GM12878 (cell line): Measurements from ENCODE around the gene SFXN1. TPM values are rescaled to one million over a fixed set of nuclear protein-coding genes. Genes with fewer than 3 reads are reported as not detected.

Source experiments
- ATAC-seq: fragments of 200-7000 bp; cut with Tn5 transposase; 3 replicates; pipeline ENCODE4 v1.9.1; 2020; ENCODE audit warnings: mild to moderate bottlenecking, moderate library complexity
- BruUV-seq: library from RNA; stranded (reverse); fragments of 400-500 nt; replicated peaks from 2 replicates; lab custom pipeline; 2021; lab: Mats Ljungman, UMichigan
- CTCF ChIA-PET: fragments of 300-600 bp; sonication (Branson Sonifier 250); formaldehyde crosslinking; extraction: SDS; loops from one replicate; lab custom pipeline; 2021; ENCODE audit warnings: inconsistent platforms; lab: Yijun Ruan, JAX
- POLR2A ChIA-PET: fragments of 350-600 bp; formaldehyde crosslinking; extraction: SDS; loops from one replicate; lab custom pipeline; 2021; ENCODE audit warnings: inconsistent platforms; lab: Charles Lee
- RAD21 ChIA-PET: fragments of 300-600 bp; sonication (Branson Sonifier 250); formaldehyde crosslinking; loops from one replicate; lab custom pipeline; 2023; ENCODE audit warnings: antibody characterized with exemption; ENCODE audit not compliant: unreplicated experiment; lab: Charles Lee
- SMC1A ChIA-PET: fragments of 300-600 bp; sonication (Branson Sonifier 250); formaldehyde crosslinking; loops from one replicate; lab custom pipeline; 2023; ENCODE audit not compliant: unreplicated experiment, uncharacterized antibody; lab: Charles Lee
- DNase-seq: peaks from one replicate; pipeline ENCODE4 v3.0.0-alpha.2; 2011; ENCODE audit warnings: low read depth, low spot score
- FAIRE-seq: peaks from 3 replicates; lab custom pipeline; 2011; peaks lifted over from hg19 to GRCh38; lab: Jason Lieb, UNC
- H2AFZ ChIP-seq: 2 replicates; pipeline ENCODE4 v1.6.0; 2011; ENCODE audit warnings: low read depth, low read length, control low read depth; ENCODE audit not compliant: control insufficient read depth
- H3K27ac ChIP-seq: 2 replicates; pipeline ENCODE4 v1.5.1; 2011; ENCODE audit warnings: control low read depth; ENCODE audit not compliant: control insufficient read depth, insufficient read depth
- H3K27me3 ChIP-seq, 2 experiments: replicated peaks in 1 of 2; 2 replicates each; pipeline versions ENCODE4 v1.6.0 to v1.6.1; 2011; ENCODE audit warnings: low read length in 1 of 2; ENCODE audit not compliant: control insufficient read depth in 2 of 2, insufficient read depth in 2 of 2
- H3K36me3 ChIP-seq, 2 experiments: 2 replicates each; pipeline ENCODE4 v1.5.1; 2011; ENCODE audit warnings: low read length in 1 of 2; ENCODE audit not compliant: control insufficient read depth in 2 of 2, insufficient read depth in 2 of 2
- H3K4me1 ChIP-seq: 2 replicates; pipeline ENCODE4 v1.6.1; 2011; ENCODE audit warnings: mild to moderate bottlenecking, low read length, moderate library complexity, mixed read lengths; ENCODE audit not compliant: control insufficient read depth, insufficient read depth
- H3K4me2 ChIP-seq: 2 replicates; pipeline ENCODE4 v1.6.0; 2011; ENCODE audit warnings: control low read depth; ENCODE audit not compliant: control insufficient read depth, insufficient read depth
- H3K4me3 ChIP-seq: fragments of 200-600 bp; sonication (generic); 2 replicates; pipeline ENCODE4 v1.5.1; 2016
- H3K79me2 ChIP-seq: 2 replicates; pipeline ENCODE4 v1.6.0; 2011; ENCODE audit warnings: low read length; ENCODE audit not compliant: control insufficient read depth, insufficient read depth
- H3K9ac ChIP-seq: 2 replicates; pipeline ENCODE4 v1.8.0; 2011; ENCODE audit warnings: low read length, control low read depth, mixed read lengths; ENCODE audit not compliant: control insufficient read depth, insufficient read depth
- H3K9me3 ChIP-seq: replicated peaks from 3 replicates; pipeline ENCODE4 v1.5.1; 2011; ENCODE audit warnings: mild to moderate bottlenecking, low read length; ENCODE audit not compliant: control insufficient read depth, insufficient read depth
- H4K20me1 ChIP-seq: 2 replicates; pipeline ENCODE4 v1.6.0; 2011; ENCODE audit not compliant: control insufficient read depth, insufficient read depth
- CEBPB ChIP-seq, 2 experiments: fragments of 150-350 bp in 1 of 2; IDR thresholded peaks; 2 replicates each; pipeline ENCODE4 v1.6.1; 2012 to 2014; ENCODE audit warnings: low read depth in 2 of 2, low read length in 2 of 2, borderline replicate concordance in 1 of 2, inconsistent platforms in 1 of 2
- IKZF2 ChIP-seq, 2 experiments: fragments of 450-650 bp; IDR thresholded peaks; 2 replicates each; pipeline ENCODE4 v1.6.1; 2017; ENCODE audit warnings: mild to moderate bottlenecking in 2 of 2, moderate library complexity in 2 of 2
- MTA2 ChIP-seq: fragments of 450-650 bp; IDR thresholded peaks from 2 replicates; pipeline ENCODE4 v1.6.1; 2016; ENCODE audit warnings: low read depth, mild to moderate bottlenecking, moderate library complexity
- NBN ChIP-seq: fragments of 450-650 bp; IDR thresholded peaks from 2 replicates; pipeline ENCODE4 v1.6.1; 2016
- POLR2A ChIP-seq: IDR thresholded peaks from 2 replicates; pipeline ENCODE4 v1.6.1; 2011; ENCODE audit warnings: low read depth, mild to moderate bottlenecking, low read length
- RELA ChIP-seq: fragments of 450-650 bp; IDR thresholded peaks from 2 replicates; pipeline ENCODE4 v1.8.0; 2014; ENCODE audit warnings: borderline replicate concordance; ENCODE audit not compliant: partially characterized antibody
- SMARCA5 ChIP-seq: fragments of 450-650 bp; IDR thresholded peaks from 2 replicates; pipeline ENCODE4 v1.6.1; 2017; ENCODE audit warnings: mild to moderate bottlenecking
- ZSCAN29 ChIP-seq: fragments of 450-650 bp; IDR thresholded peaks from 2 replicates; pipeline ENCODE4 v1.6.1; 2017; ENCODE audit warnings: mild to moderate bottlenecking, moderate library complexity
- WGBS: methylation state at CpG from one replicate; pipeline ENCODE4 v1.1.6; 2016; ENCODE audit warnings: low lambda C conversion rate; ENCODE audit not compliant: insufficient replicate concordance, insufficient coverage; ENCODE audit errors: missing lambda C conversion rate; 5-methylcytosine and 5-hydroxymethylcytosine counted together
- in situ Hi-C: fragments of 300-500 bp; cut with MboI; formaldehyde crosslinking; loops from 9 replicates; pipeline ENCODE4 v1.14.3; 2018; ENCODE audit warnings: mixed read lengths
- intact Hi-C: fragments of 100-400 bp; cut with micrococcal nuclease; formaldehyde crosslinking; loops from one replicate; pipeline ENCODE4 v1.14.2; 2022; ENCODE audit not compliant: unreplicated experiment
- polyA plus RNA-seq, 11 experiments: library from polyadenylated mRNA; depleted of rRNA in 4 of 11; unstranded in 6 of 11; stranded (reverse) in 5 of 11; fragments of >200 nt; fragmentation: Nextera tagmentation in 4 of 11; fragmentation: Illumina TruSeq in 1 of 11; extraction: Ambion mirVana in 4 of 11; extraction: Trizol in 1 of 11; gene quantifications; 1 replicate in 1 of 11; 2 replicates in 10 of 11; pipeline versions ENCODE4 v1.2.1 to v1.2.3, GENCODE V29; 2011 to 2016; ENCODE audit warnings: inconsistent platforms in 2 of 11, missing spikeins in 2 of 11, low read depth in 1 of 11
- total RNA-seq, 4 experiments: library from RNA; depleted of rRNA in 3 of 4; stranded (reverse); fragments of >200 nt in 3 of 4; fragmentation: Illumina TruSeq in 1 of 4; extraction: Trizol in 1 of 4; gene quantifications; 2 replicates each; pipeline versions ENCODE4 v1.2.1 to v1.2.3, GENCODE V29; 2013 to 2021
- TF ChIP-seq, protein P1 (sequence below): fragments of 450-650 bp; IDR thresholded peaks from 2 replicates; pipeline ENCODE4 v1.6.1; 2017; ENCODE audit warnings: mild to moderate bottlenecking, low read depth, inconsistent platforms; ENCODE audit not compliant: poor library complexity, severe bottlenecking
- TF ChIP-seq, protein P2 (sequence below): IDR thresholded peaks from 2 replicates; pipeline ENCODE4 v1.6.1; 2012; ENCODE audit warnings: low read length, inconsistent platforms
- TF ChIP-seq, protein P3 (sequence below): fragments of 450-650 bp; IDR thresholded peaks from 2 replicates; pipeline ENCODE4 v1.6.1; 2017; ENCODE audit warnings: mild to moderate bottlenecking
- TF ChIP-seq, protein P4 (sequence below): IDR thresholded peaks from 2 replicates; pipeline ENCODE4 v1.6.1; 2011; ENCODE audit warnings: borderline replicate concordance, low read depth, mild to moderate bottlenecking, moderate library complexity, mixed read lengths, low read length; ENCODE audit not compliant: insufficient read depth; ENCODE audit errors: extremely low read length
- TF ChIP-seq, protein P5 (sequence below): IDR thresholded peaks from 2 replicates; pipeline ENCODE4 v1.6.1; 2012; ENCODE audit warnings: low read depth, low read length, improper control_type of control experiment

The SFXN1 gene
- total and polyA plus RNA-seq, 10 of the 15 experiments (the other 5 are each of a cell fraction or from before 2014, with no cell fraction given): 18.0 to 248 (median 103) TPM

DNA sequence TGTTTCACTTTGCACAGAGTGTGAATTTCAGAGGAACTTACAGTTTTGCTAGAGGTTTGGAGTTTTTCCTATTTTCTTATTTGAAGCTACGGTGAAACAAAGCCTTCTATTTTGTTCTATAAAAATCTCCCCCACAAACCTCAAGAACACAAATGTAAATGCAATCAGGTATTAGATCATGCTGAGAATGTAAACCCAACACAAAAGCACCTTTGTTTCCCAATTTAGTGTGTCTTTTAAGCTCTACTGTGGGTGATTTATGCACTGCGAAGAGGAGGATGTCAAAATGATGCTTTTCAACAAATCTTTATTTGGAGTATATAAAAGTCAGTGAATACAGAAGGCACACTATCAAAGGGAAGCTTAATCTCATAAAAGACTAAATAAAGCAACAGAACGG lies 30.1 kb upstream of the SFXN1 start (continued):
- TF ChIP-seq, protein P1, sequence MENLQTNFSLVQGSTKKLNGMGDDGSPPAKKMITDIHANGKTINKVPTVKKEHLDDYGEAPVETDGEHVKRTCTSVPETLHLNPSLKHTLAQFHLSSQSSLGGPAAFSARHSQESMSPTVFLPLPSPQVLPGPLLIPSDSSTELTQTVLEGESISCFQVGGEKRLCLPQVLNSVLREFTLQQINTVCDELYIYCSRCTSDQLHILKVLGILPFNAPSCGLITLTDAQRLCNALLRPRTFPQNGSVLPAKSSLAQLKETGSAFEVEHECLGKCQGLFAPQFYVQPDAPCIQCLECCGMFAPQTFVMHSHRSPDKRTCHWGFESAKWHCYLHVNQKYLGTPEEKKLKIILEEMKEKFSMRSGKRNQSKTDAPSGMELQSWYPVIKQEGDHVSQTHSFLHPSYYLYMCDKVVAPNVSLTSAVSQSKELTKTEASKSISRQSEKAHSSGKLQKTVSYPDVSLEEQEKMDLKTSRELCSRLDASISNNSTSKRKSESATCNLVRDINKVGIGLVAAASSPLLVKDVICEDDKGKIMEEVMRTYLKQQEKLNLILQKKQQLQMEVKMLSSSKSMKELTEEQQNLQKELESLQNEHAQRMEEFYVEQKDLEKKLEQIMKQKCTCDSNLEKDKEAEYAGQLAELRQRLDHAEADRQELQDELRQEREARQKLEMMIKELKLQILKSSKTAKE: no peak
- TF ChIP-seq SMARCA5: no peak
- TF ChIP-seq, protein P2, sequence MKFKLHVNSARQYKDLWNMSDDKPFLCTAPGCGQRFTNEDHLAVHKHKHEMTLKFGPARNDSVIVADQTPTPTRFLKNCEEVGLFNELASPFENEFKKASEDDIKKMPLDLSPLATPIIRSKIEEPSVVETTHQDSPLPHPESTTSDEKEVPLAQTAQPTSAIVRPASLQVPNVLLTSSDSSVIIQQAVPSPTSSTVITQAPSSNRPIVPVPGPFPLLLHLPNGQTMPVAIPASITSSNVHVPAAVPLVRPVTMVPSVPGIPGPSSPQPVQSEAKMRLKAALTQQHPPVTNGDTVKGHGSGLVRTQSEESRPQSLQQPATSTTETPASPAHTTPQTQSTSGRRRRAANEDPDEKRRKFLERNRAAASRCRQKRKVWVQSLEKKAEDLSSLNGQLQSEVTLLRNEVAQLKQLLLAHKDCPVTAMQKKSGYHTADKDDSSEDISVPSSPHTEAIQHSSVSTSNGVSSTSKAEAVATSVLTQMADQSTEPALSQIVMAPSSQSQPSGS: no peak
- TF ChIP-seq CEBPB (IDR thresholded peaks at IDR 0.05; ENCODE audit: borderline replicate concordance in 1 of 2, low read depth in 2 of 2, low read length in 2 of 2): no peak
- TF ChIP-seq POLR2A: no peak
- TF ChIP-seq ZSCAN29: no peak
- TF ChIP-seq, protein P3, sequence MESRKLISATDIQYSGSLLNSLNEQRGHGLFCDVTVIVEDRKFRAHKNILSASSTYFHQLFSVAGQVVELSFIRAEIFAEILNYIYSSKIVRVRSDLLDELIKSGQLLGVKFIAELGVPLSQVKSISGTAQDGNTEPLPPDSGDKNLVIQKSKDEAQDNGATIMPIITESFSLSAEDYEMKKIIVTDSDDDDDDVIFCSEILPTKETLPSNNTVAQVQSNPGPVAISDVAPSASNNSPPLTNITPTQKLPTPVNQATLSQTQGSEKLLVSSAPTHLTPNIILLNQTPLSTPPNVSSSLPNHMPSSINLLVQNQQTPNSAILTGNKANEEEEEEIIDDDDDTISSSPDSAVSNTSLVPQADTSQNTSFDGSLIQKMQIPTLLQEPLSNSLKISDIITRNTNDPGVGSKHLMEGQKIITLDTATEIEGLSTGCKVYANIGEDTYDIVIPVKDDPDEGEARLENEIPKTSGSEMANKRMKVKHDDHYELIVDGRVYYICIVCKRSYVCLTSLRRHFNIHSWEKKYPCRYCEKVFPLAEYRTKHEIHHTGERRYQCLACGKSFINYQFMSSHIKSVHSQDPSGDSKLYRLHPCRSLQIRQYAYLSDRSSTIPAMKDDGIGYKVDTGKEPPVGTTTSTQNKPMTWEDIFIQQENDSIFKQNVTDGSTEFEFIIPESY: no peak

DNA sequence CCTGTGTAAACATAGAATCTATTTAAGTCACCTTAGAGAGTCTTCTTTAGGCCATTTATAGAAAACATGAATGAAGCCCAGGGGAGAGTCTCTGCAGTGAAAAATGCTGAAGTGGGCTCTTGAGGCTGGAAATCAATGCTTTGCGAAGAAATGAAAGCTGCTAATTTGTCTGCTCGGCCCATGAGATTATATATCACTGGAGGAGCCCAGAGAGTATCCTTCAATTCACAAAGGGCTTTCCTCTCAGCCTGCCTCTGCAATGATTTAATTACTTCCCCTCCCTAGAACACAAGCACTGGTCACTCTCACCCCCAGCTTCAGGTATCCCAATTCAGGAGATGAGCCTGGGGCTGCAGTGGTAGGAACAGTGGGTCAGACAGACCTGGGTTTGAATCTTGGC lies 26.2 kb upstream of the SFXN1 start:
- H3K9ac ChIP-seq: no peak overlapping the region
- no peaks in the 10 kb centered on the region for H3K36me3 ChIP-seq
- ATAC-seq (no peak), DNase-seq (no peak), FAIRE-seq (no peak)
- intact Hi-C loops: no loop called here
- H3K27ac ChIP-seq: no peak overlapping the region
- no peaks in the 10 kb centered on the region for H3K79me2 ChIP-seq
- in situ Hi-C loops: no loop called here
- ChIA-PET CTCF (interaction anchor here (1.1 kb wide), 1 partner anchor 9 kb away, joined by 3 read pairs; no protein-coding TSS in a partner anchor), POLR2A (no interaction called here), SMC1A (no interaction called here), RAD21 (no interaction called here)
- H3K4me1 ChIP-seq: peaks cover 4% of the 10 kb centered on the region; the same call in 1 of the 2 replicates
- no peaks in the 10 kb centered on the region for H4K20me1 ChIP-seq
- no TSS peak for BruUV-seq
- H3K27me3 ChIP-seq: no peaks in the 10 kb centered on the region; a peak in 1 of 4 replicates
- H3K4me2 ChIP-seq: no peak overlapping the region
- TF ChIP-seq, protein P4, sequence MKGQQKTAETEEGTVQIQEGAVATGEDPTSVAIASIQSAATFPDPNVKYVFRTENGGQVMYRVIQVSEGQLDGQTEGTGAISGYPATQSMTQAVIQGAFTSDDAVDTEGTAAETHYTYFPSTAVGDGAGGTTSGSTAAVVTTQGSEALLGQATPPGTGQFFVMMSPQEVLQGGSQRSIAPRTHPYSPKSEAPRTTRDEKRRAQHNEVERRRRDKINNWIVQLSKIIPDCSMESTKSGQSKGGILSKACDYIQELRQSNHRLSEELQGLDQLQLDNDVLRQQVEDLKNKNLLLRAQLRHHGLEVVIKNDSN: no peak
- TF ChIP-seq IKZF2 (IDR thresholded peaks at IDR 0.05) (no peak), NBN (no peak), MTA2 (no peak), RELA (no peak)
- TF ChIP-seq, protein P5, sequence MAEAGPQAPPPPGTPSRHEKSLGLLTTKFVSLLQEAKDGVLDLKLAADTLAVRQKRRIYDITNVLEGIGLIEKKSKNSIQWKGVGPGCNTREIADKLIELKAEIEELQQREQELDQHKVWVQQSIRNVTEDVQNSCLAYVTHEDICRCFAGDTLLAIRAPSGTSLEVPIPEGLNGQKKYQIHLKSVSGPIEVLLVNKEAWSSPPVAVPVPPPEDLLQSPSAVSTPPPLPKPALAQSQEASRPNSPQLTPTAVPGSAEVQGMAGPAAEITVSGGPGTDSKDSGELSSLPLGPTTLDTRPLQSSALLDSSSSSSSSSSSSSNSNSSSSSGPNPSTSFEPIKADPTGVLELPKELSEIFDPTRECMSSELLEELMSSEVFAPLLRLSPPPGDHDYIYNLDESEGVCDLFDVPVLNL: no peak
- no peak overlapping the region for H2AFZ ChIP-seq
- H3K4me3 ChIP-seq: no peak overlapping the region
- WGBS: 36% methylated on average over 2 of the region's 2 CpGs
- H3K9me3 ChIP-seq: no peaks in the 10 kb centered on the region
